WI38 (cell line): ENCODE data around the gene AOAH.

Experiments
- H3K4me3 ChIP-seq: 2 replicates; pipeline ENCODE4 v1.5.1; 2011; ENCODE audit warnings: low read depth, mild to moderate bottlenecking, control low read depth, low read length
- TF ChIP-seq, protein P1 (sequence below): IDR thresholded peaks from 2 replicates; pipeline ENCODE4 v1.5.1; 2012; ENCODE audit warnings: low read depth, mild to moderate bottlenecking, control low read depth, low read length

Gene AOAH

DNA sequence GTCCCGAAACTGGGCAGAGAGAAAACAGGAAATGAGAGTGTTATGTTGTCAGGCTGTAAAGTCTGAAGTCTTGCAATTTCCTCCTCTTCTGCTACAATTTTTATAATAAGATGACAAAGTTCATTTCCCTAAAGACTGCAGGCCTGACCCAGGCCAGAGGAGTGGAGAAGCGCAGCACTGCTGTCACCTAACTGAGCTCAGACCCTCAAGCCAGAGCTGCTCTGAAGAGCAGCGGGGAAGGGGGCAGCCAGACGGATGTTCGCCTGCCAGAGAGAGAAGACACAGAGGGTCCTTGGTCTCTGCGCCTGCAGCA lies 12.6 kb upstream of the AOAH start:
- no peak overlapping the region for H3K4me3 ChIP-seq

DNA sequence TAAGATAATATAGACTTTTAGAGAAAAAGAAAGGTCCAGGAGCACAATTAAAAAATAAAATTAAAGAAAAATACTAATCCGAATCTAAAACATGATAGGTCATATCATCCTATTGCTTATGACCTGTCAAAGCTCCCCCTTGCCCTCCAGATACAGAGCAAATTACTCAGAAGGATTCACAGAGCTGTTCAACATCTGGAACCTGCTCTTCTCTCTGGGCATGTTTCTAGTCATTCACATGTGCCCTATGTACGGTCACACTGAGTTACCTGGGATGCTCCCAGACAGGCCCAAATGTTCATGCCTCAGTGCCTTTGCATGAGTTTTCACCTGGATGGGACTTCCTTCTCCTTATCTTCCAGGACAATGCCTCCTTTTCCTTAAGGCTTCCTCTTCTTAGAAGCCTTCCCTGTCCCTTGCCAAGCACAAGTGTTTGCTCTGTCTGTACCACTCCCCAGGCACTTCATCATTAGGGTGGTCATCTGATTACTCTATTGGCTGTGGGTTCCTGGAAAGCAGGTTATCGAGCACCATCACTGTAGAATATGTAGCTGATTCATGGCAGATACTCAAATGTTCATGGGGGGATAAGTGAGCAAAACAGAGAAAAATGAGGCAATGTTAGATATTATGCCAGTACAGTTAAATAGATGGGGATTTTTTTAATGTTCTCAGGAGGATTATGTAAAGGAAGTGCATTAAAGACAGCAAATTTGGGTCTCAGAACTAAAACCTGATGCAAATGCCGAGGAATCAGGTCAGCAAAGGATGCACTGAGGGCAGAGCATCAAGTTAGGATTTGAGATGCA lies 12.0 kb upstream of the AOAH start:
- TF ChIP-seq, protein P1, sequence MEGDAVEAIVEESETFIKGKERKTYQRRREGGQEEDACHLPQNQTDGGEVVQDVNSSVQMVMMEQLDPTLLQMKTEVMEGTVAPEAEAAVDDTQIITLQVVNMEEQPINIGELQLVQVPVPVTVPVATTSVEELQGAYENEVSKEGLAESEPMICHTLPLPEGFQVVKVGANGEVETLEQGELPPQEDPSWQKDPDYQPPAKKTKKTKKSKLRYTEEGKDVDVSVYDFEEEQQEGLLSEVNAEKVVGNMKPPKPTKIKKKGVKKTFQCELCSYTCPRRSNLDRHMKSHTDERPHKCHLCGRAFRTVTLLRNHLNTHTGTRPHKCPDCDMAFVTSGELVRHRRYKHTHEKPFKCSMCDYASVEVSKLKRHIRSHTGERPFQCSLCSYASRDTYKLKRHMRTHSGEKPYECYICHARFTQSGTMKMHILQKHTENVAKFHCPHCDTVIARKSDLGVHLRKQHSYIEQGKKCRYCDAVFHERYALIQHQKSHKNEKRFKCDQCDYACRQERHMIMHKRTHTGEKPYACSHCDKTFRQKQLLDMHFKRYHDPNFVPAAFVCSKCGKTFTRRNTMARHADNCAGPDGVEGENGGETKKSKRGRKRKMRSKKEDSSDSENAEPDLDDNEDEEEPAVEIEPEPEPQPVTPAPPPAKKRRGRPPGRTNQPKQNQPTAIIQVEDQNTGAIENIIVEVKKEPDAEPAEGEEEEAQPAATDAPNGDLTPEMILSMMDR: no peak
- H3K4me3 ChIP-seq: no peak overlapping the region

More for the DNA sequence above, 12.6 kb upstream of the AOAH start:
- TF ChIP-seq, protein P1: no peak

DNA sequence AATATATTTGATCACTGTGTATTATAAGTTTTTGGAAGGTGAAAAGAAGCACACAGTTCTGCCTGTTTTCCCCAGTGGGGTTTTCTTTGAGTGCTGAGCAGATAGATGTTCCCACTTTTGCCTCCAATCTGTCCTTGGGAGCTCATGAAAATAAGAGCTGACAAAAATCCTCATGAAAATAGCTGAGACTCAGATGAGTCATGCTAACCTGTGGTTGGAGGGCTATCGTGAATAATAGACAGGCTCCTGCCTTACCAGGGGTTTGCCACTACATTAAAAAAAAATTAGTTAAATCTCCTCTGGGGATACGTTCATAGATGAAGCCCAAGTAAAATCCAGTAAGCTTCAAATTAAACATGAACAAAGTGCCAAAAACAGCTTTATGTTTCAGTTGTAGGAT lies 10.9 kb upstream of the AOAH start:
- TF ChIP-seq, protein P1: no peak
- H3K4me3 ChIP-seq: no peak overlapping the region

DNA sequence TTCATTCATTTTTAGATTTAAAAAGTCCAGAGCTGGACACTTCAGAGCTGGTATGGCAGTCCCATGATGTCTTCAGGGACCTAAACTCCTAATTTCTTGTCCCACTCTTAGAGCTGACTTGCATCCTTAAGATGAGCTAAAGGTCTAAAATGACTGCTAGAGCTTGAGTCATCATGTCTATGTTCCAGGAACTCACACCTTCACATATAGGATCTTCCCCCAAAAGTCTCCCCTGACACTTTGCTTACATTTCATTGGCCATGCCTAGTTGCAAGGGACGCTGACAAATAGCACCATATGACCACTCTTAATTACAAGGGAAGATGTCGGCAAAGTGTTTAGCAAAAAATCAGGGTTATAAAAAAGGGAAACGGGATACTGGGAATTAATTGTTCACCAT lies 10.4 kb upstream of the AOAH start:
- TF ChIP-seq, protein P1: no peak

DNA sequence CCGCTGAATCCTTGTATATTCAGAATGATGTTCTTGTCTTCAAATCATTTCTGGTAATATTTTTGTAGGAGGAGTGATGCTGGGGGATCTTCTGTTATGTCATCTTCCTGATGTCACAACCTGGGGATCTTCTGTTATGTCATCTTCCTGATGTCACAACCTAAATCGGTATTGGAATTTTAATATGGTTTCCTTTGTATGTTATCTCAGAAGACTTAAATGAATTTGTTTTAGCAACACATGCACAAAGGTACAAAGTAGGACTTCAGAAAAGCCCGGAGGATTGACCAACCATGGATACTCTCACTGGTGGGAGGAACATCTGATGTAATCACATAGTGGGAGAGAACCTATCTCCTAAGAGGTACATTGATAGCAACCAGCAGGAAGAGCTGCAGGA lies 9.1 kb upstream of the AOAH start:
- TF ChIP-seq, protein P1: no peak
- H3K4me3 ChIP-seq: no peak overlapping the region

More for the DNA sequence above, 10.4 kb upstream of the AOAH start:
- no peak overlapping the region for H3K4me3 ChIP-seq

DNA sequence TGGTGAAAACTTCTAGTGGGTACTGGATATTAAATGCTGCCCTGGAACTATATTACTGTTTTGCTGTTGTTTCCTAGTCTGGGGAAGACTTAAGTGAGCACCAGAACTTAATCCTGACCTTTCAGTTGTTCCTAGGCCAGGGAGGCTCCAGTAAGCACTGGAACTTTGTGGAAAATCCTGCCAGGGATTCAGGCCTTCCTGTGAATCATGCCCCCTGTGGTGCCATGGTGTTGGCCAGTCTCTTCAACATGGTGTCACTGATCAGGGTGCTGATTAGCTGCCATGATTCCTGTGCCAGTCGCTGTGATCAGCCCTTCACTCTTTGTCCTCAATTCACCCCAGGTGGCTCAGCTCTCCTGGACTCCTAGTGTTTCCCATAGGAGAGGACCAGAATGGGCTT lies 8.5 kb upstream of the AOAH start:
- TF ChIP-seq, protein P1: no peak
- no peak overlapping the region for H3K4me3 ChIP-seq

DNA sequence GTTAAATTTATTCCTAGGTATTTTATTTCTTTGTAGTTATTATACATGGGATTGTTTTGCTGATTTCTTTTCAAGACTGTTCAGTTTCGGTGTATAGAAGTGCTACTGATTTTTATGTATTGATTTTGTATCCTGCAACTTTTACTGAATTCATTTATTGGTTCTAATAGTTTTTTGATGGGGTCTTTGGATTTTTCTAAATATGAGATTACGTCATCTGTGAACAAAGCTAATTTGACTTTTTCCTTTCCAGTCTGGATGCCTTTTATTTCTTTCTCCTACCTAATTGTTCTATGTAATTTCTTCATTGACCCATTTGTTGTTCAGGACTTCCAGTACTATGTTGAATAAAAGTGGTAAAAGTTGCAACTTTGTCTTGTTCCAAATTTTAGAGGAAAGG lies 5.8 kb upstream of the AOAH start:
- TF ChIP-seq, protein P1: no peak
- no peak overlapping the region for H3K4me3 ChIP-seq
